HFF-Myc (cell line): Measurements from ENCODE around the gene FKBP10.

ENCODE experiments used
- DNase-seq: peaks from one replicate; pipeline ENCODE4 v3.0.0-alpha.2; 2011; ENCODE audit warnings: low read depth; ENCODE audit errors: extremely low read depth
- H3K4me3 ChIP-seq: replicated peaks from 2 replicates; pipeline ENCODE4 v1.5.1; 2011; ENCODE audit warnings: low read depth, mild to moderate bottlenecking, control low read depth, low read length
- CTCF ChIP-seq: IDR thresholded peaks from 2 replicates; pipeline ENCODE4 v1.5.1; 2012; ENCODE audit warnings: mild to moderate bottlenecking, low read depth, low read length, control low read depth; ENCODE audit errors: missing control alignments

The FKBP10 gene

GRCh38 chr17:41800601-41801373, 12.0 kb upstream of the FKBP10 start:
- DNase-seq: no peak
- TF ChIP-seq CTCF: no peak
- H3K4me3 ChIP-seq: no peak overlapping the region

GRCh38 chr17:41801374-41802271, 11.2 kb upstream of the FKBP10 start:
- peak; percentile 99 for TF ChIP-seq CTCF
- no peak for DNase-seq
- no peak overlapping the region for H3K4me3 ChIP-seq

GRCh38 chr17:41803049-41804020, 9.5 kb upstream of the FKBP10 start:
- DNase-seq: no peak
- no peak overlapping the region for H3K4me3 ChIP-seq
- no peak for TF ChIP-seq CTCF

- H3K4me3 ChIP-seq: no peak overlapping the region
- TF ChIP-seq CTCF: no peak
- DNase-seq: no peak
These were observed 5.9 kb upstream of the FKBP10 start for GRCh38 chr17:41806685-41807445.

- peak overlapping the region; percentile 97 for H3K4me3 ChIP-seq
- TF ChIP-seq CTCF: no peak
- no peak for DNase-seq
These were observed 1.9 kb upstream of the FKBP10 start for GRCh38 chr17:41810659-41811548.
